ENCODE results near the gene CYP4F3.
"Not testable (repeated sequence)": the region's sequence is repeated elsewhere in the genome, so short reads cannot be mapped to it uniquely, and the experiment has no call there.

Gene CYP4F3

GRCh38 chr19:15640294-15640903 is at the start of gene CYP4F3:
Gene CYP4F3 (plus strand): TSS chr19:15640897. CDS start chr19:15641416, 519 bp downstream.
- H3K4me3 Mint-ChIP-seq, result no peak within 1 kb of the TSS
- no peak for DNase-seq (ENCODE audit: low spot score)
- no peak within 1 kb of the TSS for H3K27ac Mint-ChIP-seq
- H3K9me3 Mint-ChIP-seq, result no peaks in the 10 kb centered on the region
- H3K4me1 Mint-ChIP-seq (ENCODE audit: low read depth), result no peaks in the 10 kb centered on the region
- no peaks in the 10 kb centered on the region for H3K27me3 Mint-ChIP-seq (ENCODE audit: low read depth)
- H3K36me3 Mint-ChIP-seq (ENCODE audit: low read depth), result no peaks in the 10 kb centered on the region

DNA sequence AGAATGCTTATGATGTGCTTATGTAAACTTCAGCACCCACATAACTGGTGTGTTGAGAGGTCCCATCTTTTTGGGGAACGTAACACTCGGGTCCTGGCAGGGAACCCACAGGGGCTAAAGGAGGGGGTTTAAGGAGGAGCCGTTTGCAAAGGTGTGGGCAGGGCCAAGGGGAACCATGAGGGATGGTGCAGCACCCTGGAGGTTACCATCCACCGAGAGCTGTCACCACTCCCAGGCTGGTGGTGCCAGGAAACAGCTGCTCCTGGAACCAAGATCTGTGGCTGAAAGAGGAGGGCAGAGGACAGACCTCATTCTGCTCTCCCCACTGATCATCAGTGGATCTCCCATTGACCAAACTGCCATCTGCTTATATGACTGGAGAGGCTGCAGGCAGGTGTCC is 48.9 kb upstream of the CYP4F3 start:
- DNase-seq (ENCODE audit: low spot score), result no peak
- Mint-ChIP-seq H3K36me3 (ENCODE audit: low read depth) (no peaks in the 10 kb centered on the region), H3K27ac (no peak overlapping the region), H3K27me3 (ENCODE audit: low read depth) (no peaks in the 10 kb centered on the region), H3K4me3 (no peak overlapping the region), H3K4me1 (ENCODE audit: low read depth) (no peaks in the 10 kb centered on the region), H3K9me3 (no peaks in the 10 kb centered on the region)

DNA sequence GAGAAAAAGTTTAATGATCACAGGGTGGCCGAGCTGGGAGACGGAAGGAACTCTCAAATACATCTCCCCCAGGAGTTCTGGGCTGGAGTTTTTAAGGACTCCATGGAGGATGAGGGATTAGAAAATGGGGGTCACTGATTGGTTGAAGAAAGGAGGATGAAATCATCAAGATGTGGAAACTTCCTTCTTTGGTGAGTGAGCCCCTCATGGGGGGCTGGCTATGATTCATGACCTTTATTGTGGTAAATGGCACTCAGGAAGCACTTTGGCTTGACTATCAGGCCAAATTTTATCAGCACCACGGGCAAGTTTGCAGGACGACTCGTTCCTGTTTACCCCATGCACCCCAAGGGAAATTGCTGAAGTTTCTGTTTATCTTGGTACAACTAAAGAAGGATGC is 48.2 kb upstream of the CYP4F3 start:
- H3K36me3 Mint-ChIP-seq (ENCODE audit: low read depth); H3K27me3 Mint-ChIP-seq (ENCODE audit: low read depth); H3K4me3 Mint-ChIP-seq; H3K9me3 Mint-ChIP-seq; H3K27ac Mint-ChIP-seq; H3K4me1 Mint-ChIP-seq (ENCODE audit: low read depth); DNase-seq (ENCODE audit: low spot score): not testable (repeated sequence)

DNA sequence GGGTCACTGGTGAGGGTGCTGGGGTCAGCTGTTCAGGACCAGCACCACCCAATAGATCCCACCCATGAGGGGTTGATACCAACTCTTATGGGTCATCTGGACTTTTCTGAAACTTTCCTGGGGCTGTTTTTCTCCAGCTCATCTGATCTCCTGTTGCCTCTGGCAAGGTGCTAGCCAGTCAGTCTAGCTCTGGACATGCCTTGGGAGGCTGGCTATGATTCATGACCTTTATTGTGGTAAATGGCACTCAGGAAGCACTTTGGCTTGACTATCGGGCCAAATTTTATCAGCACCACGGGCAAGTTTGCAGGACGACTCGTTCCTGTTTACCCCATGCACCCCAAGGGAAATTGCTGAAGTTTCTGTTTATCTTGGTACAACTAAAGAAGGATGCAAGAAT is 46.9 kb upstream of the CYP4F3 start:
- not testable (repeated sequence) for DNase-seq (ENCODE audit: low spot score); H3K27me3 Mint-ChIP-seq (ENCODE audit: low read depth); H3K27ac Mint-ChIP-seq; H3K36me3 Mint-ChIP-seq (ENCODE audit: low read depth); H3K4me1 Mint-ChIP-seq (ENCODE audit: low read depth); H3K4me3 Mint-ChIP-seq; H3K9me3 Mint-ChIP-seq

DNA sequence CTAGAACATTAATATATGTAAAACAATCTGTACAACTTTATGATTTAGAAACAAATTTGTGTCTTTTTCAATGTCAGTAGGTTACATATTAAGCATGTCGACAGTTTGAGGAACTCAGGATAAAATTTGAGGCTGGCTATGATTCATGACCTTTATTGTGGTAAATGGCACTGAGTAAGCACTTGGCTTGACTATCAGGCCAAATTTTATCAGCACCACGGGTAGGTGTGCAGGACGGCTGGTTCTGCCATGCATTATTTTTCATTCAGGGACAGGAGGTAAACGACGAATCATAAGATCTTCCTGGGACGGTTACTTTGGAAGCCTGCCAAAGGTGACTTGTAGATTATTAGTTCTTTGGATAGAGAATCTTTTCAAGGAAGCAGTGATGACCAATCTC is 45.6 kb upstream of the CYP4F3 start:
- H3K4me1 Mint-ChIP-seq (ENCODE audit: low read depth), result no peaks in the 10 kb centered on the region

DNA sequence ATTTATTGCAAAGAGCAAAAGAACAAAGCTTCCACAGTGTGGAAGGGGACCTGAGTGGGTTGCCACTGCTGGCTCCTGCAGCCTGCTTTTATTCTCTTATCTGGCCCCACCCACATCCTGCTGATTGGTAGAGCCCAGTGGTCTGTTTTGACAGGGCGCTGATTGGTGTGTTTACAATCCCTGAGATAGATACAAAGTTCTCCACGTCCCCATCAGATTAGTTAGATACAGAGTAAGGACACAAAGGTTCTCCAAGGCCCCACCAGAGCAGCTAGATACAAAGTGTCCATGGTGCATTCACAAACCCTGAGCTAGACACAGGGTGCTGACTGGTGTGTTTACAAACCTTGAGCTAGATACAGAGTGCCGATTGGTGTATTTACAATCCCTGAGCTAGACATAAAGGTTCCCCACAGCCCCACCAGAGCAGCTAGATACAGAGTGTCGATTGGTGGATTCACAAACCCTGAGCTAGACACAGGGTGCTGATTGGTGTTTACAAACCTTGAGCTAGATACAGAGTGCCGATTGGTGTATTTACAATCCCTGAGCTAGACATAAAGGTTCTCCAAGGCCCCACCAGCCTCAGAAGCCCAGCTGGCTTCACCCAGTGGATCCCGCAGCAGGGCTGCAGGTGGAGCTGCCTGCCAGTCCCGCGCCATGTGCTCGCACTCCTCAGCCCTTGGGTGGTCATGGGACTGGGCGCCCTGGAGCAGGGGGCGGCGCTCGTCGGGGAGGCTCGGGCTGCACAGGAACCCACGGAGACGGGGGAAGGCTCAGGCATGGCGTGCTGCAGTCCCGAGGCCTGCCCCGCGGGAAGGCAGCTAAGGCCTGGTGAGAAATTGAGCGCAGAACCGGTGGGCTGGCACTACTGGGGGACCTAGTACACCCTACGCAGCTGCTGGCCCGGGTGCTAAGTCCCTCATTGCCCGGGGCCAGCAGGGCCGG is 32.4 kb upstream of the CYP4F3 start:
- not testable (repeated sequence) for DNase-seq (ENCODE audit: low spot score); H3K36me3 Mint-ChIP-seq (ENCODE audit: low read depth); H3K4me3 Mint-ChIP-seq; H3K27me3 Mint-ChIP-seq (ENCODE audit: low read depth); H3K9me3 Mint-ChIP-seq; H3K4me1 Mint-ChIP-seq (ENCODE audit: low read depth); H3K27ac Mint-ChIP-seq

More for the DNA sequence above, 45.6 kb upstream of the CYP4F3 start:
- Mint-ChIP-seq H3K9me3 (no peaks in the 10 kb centered on the region), H3K27me3 (ENCODE audit: low read depth) (no peaks in the 10 kb centered on the region), H3K36me3 (ENCODE audit: low read depth) (no peaks in the 10 kb centered on the region), H3K27ac (no peak overlapping the region), H3K4me3 (no peak overlapping the region)
- no peak for DNase-seq (ENCODE audit: low spot score)

GRCh38 chr19:15609261-15609660 is 31.4 kb upstream of the CYP4F3 start:
- Mint-ChIP-seq H3K27me3 (ENCODE audit: low read depth) (no peaks in the 10 kb centered on the region), H3K4me1 (ENCODE audit: low read depth) (no peaks in the 10 kb centered on the region), H3K4me3 (no peak overlapping the region), H3K36me3 (ENCODE audit: low read depth) (no peaks in the 10 kb centered on the region), H3K9me3 (no peaks in the 10 kb centered on the region), H3K27ac (no peak overlapping the region)
- no peak for DNase-seq (ENCODE audit: low spot score)

GRCh38 chr19:15612342-15612741 is 28.4 kb upstream of the CYP4F3 start:
- Mint-ChIP-seq H3K36me3 (ENCODE audit: low read depth) (no peaks in the 10 kb centered on the region), H3K4me3 (no peak overlapping the region), H3K27ac (no peak overlapping the region), H3K27me3 (ENCODE audit: low read depth) (no peaks in the 10 kb centered on the region), H3K9me3 (no peaks in the 10 kb centered on the region), H3K4me1 (ENCODE audit: low read depth) (no peaks in the 10 kb centered on the region)
- DNase-seq (ENCODE audit: low spot score), result no peak

DNA sequence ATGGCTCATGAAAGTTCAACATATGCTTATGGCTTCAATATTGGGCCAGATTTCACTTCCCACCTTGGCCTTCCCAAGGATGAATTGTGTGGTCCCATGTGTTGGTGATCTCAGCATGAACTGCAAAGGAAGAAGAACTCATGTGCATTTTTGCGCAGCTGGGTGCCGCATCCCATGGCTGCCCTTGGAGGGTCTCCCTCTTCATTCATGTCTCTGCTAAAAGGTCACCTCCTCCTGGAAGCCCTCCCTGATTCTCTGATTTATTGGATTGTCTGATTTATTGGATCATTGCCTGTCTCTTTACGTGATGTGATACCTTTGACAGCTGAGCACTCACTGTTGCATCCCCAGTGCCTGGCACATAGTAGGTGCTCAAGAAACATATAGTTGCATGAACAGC is 27.4 kb upstream of the CYP4F3 start:
- no peak for DNase-seq (ENCODE audit: low spot score)
- Mint-ChIP-seq H3K27me3 (ENCODE audit: low read depth) (no peaks in the 10 kb centered on the region), H3K9me3 (no peaks in the 10 kb centered on the region), H3K27ac (no peak overlapping the region), H3K4me3 (no peak overlapping the region), H3K4me1 (ENCODE audit: low read depth) (no peaks in the 10 kb centered on the region), H3K36me3 (ENCODE audit: low read depth) (no peaks in the 10 kb centered on the region)

DNA sequence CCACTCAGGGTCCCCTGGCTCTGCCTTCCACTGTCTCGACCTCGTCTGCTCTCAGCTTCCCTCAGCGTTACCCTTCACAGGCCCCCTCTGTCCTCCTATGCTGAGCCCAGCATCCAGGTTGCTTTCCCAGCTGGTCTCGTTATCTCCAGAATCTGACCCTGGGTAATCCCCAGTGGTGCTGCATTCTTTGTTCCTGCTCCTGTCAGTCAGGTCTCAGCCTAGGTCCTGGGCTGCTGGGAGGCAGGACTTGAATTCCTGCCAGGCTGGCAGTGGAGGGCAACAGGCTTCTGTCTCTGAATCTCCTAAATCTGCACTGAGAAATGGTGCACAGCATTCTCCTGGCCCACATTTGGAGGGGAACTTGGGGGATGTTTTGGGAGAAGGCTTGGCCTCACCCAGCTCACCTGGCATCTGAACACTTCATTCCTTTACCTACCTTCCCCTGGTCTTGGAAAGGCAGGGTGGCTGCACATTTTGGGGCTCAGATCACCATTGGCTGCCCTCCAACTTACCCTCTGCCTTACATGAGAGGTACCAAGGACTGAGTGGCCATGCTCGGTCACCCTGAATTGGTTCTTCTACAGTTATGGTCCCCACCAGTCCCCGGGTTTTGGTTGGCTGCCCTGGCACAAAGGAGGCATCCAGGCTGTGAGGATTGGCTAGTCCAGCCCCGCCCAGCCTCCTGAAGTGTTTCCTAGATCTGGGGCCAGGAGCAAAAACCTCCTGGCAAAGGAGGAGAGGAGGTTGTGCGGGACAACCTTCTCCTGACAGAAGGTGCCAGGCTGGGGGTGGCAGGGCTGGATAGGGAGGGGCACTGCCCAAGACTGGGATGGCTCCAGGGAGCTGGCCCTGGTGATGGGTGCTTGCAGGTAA is 26.0 kb upstream of the CYP4F3 start, which contains the start of gene CYP4F8:
TSS of gene CYP4F8 (plus strand) at position 712 of the 873 bp plus-strand sequence. CDS start 399 bp downstream, outside the sequence.
- no peaks in the 10 kb centered on the region for H3K36me3 Mint-ChIP-seq (ENCODE audit: low read depth)
- no peaks in the 10 kb centered on the region for H3K4me1 Mint-ChIP-seq (ENCODE audit: low read depth)
- H3K4me3 Mint-ChIP-seq, result no peak within 1 kb of the TSS
- no peak within 1 kb of the TSS for H3K27ac Mint-ChIP-seq
- no peaks in the 10 kb centered on the region for H3K9me3 Mint-ChIP-seq
- no peaks in the 10 kb centered on the region for H3K27me3 Mint-ChIP-seq (ENCODE audit: low read depth)
- no peak for DNase-seq (ENCODE audit: low spot score)

GRCh38 chr19:15615526-15615925 is 25.2 kb upstream of the CYP4F3 start:
- Mint-ChIP-seq H3K27me3 (ENCODE audit: low read depth) (no peaks in the 10 kb centered on the region), H3K9me3 (no peaks in the 10 kb centered on the region), H3K27ac (no peak overlapping the region), H3K36me3 (ENCODE audit: low read depth) (no peaks in the 10 kb centered on the region), H3K4me3 (no peak overlapping the region), H3K4me1 (ENCODE audit: low read depth) (no peaks in the 10 kb centered on the region)
- no peak for DNase-seq (ENCODE audit: low spot score)

DNA sequence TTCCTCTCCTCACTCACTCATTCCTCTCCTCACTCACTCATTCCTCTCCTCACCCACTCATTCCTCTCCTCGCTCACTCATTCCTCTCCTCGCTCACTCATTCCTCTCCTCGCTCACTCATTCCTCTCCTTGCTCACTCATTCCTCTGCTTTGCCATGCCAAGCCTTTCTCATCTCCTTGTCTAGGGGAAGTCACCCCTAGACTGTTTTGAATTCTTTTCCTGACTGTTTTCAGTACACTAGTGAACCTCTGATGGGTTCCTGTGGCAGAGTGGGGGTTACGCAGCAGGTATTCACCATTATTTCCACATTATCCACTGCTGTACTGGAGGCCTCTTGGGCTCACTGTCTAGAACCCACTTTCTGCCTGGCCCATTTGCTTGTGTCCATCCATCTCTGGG is 24.5 kb upstream of the CYP4F3 start:
- Mint-ChIP-seq H3K9me3 (no peaks in the 10 kb centered on the region), H3K27ac (no peak overlapping the region), H3K27me3 (ENCODE audit: low read depth) (no peaks in the 10 kb centered on the region), H3K4me1 (ENCODE audit: low read depth) (no peaks in the 10 kb centered on the region), H3K4me3 (no peak overlapping the region), H3K36me3 (ENCODE audit: low read depth) (no peaks in the 10 kb centered on the region)
- DNase-seq (ENCODE audit: low spot score), result no peak

DNA sequence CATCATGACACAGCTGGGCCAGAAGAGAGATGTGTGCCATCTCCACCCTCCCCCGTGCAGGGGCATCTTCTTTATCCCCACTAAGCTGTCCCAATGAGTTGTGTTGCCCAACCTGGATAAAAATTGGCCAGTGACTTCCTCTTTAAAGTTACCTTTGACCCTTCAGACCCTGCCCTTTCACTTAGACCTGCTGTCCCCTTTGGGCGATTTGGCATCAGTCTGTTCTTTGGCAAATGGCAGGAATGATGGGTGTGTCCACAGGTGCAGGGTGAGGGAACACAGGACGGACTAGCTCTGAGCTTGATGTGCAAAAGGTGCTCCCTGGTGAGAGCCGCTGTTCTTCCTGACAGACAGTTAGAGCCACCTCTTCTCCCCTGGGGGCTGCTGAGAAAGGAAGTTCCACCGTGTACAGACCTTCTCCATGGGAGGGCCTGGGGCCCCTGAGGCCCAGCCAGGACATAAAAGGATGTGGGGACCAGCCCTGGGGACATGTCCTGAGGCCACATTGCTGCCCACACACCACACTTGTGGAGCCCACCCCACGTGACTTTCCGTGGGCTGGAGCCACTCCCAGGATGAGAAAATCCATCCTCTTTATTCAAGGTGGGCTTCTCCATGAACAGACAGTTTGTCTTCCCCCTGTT is 23.9 kb upstream of the CYP4F3 start:
- Mint-ChIP-seq H3K9me3 (no peaks in the 10 kb centered on the region), H3K4me3 (no peak overlapping the region), H3K27me3 (ENCODE audit: low read depth) (no peaks in the 10 kb centered on the region), H3K36me3 (ENCODE audit: low read depth) (no peaks in the 10 kb centered on the region), H3K27ac (no peak overlapping the region), H3K4me1 (ENCODE audit: low read depth) (no peaks in the 10 kb centered on the region)
- no peak for DNase-seq (ENCODE audit: low spot score)

All from T-helper 2 cell treated with Interferon-gamma antibody and Interleukin-4, amounts not matched to agents 5 μg/mL and 100 μg/mL, for 36 hours (primary cell).